Stimulated activated CD8-positive, alpha-beta memory T cell treated with anti-CD3 and anti-CD28 coated beads, Interleukin-4, amount 100 ng/mL, for 1 hour (primary cell): ENCODE measurements around the gene RBM23.
"Not testable (repeated sequence)": the region's sequence is repeated elsewhere in the genome, so short reads cannot be mapped to it uniquely, and the experiment has no call there.

Source experiments
- DNase-seq, 2 donors: peaks; one replicate each; pipeline ENCODE4 v3.0.0-alpha.2; 2020; ENCODE audit warnings: low read depth in 2 of 2, low spot score in 1 of 2

Gene RBM23

GRCh38 chr14:22865424-22866405 lies 53.2 kb downstream of the RBM23 start:
- no peak for DNase-seq

GRCh38 chr14:22864979-22865378 lies 54.0 kb downstream of the RBM23 start:
- no peak for DNase-seq

GRCh38 chr14:22861651-22862050 lies 57.3 kb downstream of the RBM23 start:
- DNase-seq, result no peak

GRCh38 chr14:22860377-22860776 lies 58.6 kb downstream of the RBM23 start:
- not testable (repeated sequence) for DNase-seq

- no peak for DNase-seq
Measured at GRCh38 chr14:22856428-22856827, 62.5 kb downstream of the RBM23 start.

- no peak for DNase-seq
Measured at GRCh38 chr14:22854963-22855724, 63.8 kb downstream of the RBM23 start.

- not testable (repeated sequence) for DNase-seq
Measured at GRCh38 chr14:22854296-22854695, 64.7 kb downstream of the RBM23 start.

GRCh38 chr14:22852940-22853767 lies 65.8 kb downstream of the RBM23 start:
- peak; percentile 85 to 92 for DNase-seq

- no peak for DNase-seq
Measured at GRCh38 chr14:22852599-22852939, 66.4 kb downstream of the RBM23 start.

GRCh38 chr14:22852178-22852577 lies 66.8 kb downstream of the RBM23 start:
- DNase-seq, result not testable (repeated sequence)

- no peak for DNase-seq
Measured at GRCh38 chr14:22850944-22851764, 67.8 kb downstream of the RBM23 start.

- no peak for DNase-seq
Measured at GRCh38 chr14:22849212-22849819, 69.6 kb downstream of the RBM23 start.

GRCh38 chr14:22848351-22849164 lies 70.4 kb downstream of the RBM23 start:
- DNase-seq, result no peak

GRCh38 chr14:22847661-22848341 lies 71.1 kb downstream of the RBM23 start:
- no peak for DNase-seq

- no peak for DNase-seq
Measured at GRCh38 chr14:22846811-22847307, 72.1 kb downstream of the RBM23 start.

GRCh38 chr14:22845821-22846625 lies 72.9 kb downstream of the RBM23 start:
- DNase-seq, result no peak

GRCh38 chr14:22845103-22845394 lies 73.9 kb downstream of the RBM23 start:
- DNase-seq, result no peak
